Esophagus muscularis mucosa (tissue), 4 donors: ENCODE measurements around the gene NR2F6. TPM values are rescaled to one million over a fixed set of nuclear protein-coding genes. Genes with fewer than 3 reads are reported as not detected.

Source experiments
- DNase-seq: peaks from one replicate; pipeline ENCODE4 v3.0.0-alpha.2; 2017; ENCODE audit errors: extremely low spot score
- H3K27ac ChIP-seq, 4 donors: fragments of 200-600 bp; sonication (generic); replicated peaks in 1 of 4; 1 replicate in 3 of 4; 2 replicates in 1 of 4; pipeline ENCODE4 v1.5.1; 2016 to 2019; ENCODE audit warnings: mild to moderate bottlenecking in 1 of 4
- H3K27me3 ChIP-seq, 4 donors: fragments of 200-600 bp; sonication (generic); one replicate each; pipeline versions ENCODE4 v1.5.1 to v1.6.0; 2016 to 2019
- H3K36me3 ChIP-seq, 4 donors: fragments of 200-600 bp; sonication (generic); one replicate each; pipeline ENCODE4 v1.5.1; 2016 to 2019
- H3K4me1 ChIP-seq, 4 donors: fragments of 200-600 bp; sonication (generic); one replicate each; pipeline ENCODE4 v1.5.1; 2016 to 2019
- H3K4me3 ChIP-seq, 4 donors: fragments of 200-600 bp; sonication (generic); 1 replicate in 2 of 4; 2 replicates in 2 of 4; pipeline ENCODE4 v1.5.1; 2016 to 2019; ENCODE audit warnings: mild to moderate bottlenecking in 4 of 4, moderate library complexity in 1 of 4
- H3K9me3 ChIP-seq, 4 donors: fragments of 200-600 bp; sonication (generic); 1 replicate in 3 of 4; 2 replicates in 1 of 4; pipeline ENCODE4 v1.5.1; 2016 to 2019
- EP300 ChIP-seq: sonication (generic); formaldehyde crosslinking; IDR thresholded peaks from one replicate; pipeline ENCODE4 v1.6.1; 2017; ENCODE audit warnings: antibody characterized with exemption
- POLR2A ChIP-seq: fragments of 450-650 bp; IDR thresholded peaks from one replicate; pipeline ENCODE4 v1.6.1; 2017; ENCODE audit warnings: antibody characterized with exemption, moderate library complexity, mild to moderate bottlenecking, low read depth
- POLR2AphosphoS5 ChIP-seq, 2 donors: sonication (generic); formaldehyde crosslinking; IDR thresholded peaks; one replicate each; pipeline ENCODE4 v1.6.1; 2017; ENCODE audit warnings: antibody characterized with exemption in 2 of 2
- WGBS: methylation state at CpG from one replicate; pipeline ENCODE4 v1.1.5; 2018; 5-methylcytosine and 5-hydroxymethylcytosine counted together
- intact Hi-C: fragments of 100-400 bp; cut with DNase I; formaldehyde crosslinking; loops from one replicate; pipeline ENCODE4 v1.15.1; 2023
- total RNA-seq, 4 donors: library from RNA; depleted of rRNA; stranded (reverse); fragments of >200 nt; gene quantifications; one replicate each; pipeline versions ENCODE4 v1.1.0 to v1.2.1, GENCODE V29; 2016
- TF ChIP-seq, protein P1 (sequence below), 3 experiments: fragments of 200-600 bp in 2 of 3; fragments of 450-650 bp in 1 of 3; sonication (generic) in 2 of 3; IDR thresholded peaks; one replicate each; pipeline ENCODE4 v1.5.1; 2017 to 2019; ENCODE audit warnings: antibody characterized with exemption in 3 of 3, mild to moderate bottlenecking in 2 of 3, moderate library complexity in 1 of 3

NR2F6 gene
- total RNA-seq, 4 donors from 2014 or later, result 38.6 to 88.0 (median 61.2) TPM

DNA sequence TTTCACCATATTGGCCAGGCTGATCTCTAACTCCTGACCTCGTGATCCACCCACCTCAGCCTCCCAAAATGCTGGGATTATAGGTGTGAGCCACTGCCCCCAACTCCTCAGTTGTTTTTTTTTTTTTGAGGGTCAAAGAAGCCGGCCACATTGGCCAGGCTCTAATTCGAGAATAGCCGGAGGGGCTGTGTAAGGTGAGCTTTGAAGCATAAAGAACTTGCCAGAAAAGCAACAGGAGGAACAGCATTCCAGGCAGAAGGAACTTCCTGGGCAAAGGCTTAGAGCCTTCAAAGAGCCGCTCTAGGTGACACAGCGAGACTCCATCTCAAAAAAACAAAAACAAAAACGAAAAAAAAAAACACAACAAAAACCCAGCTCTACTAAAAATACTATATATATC is 20.3 kb upstream of the NR2F6 start:
- Histone ChIP-seq H3K4me1 (peaks cover 12 to 17% (median 14%) of the 10 kb centered on the region in 4 donors), H3K27me3 (no peaks in the 10 kb centered on the region), H3K27ac (peak overlapping the region in 2 of 4 donors; percentile 79 to 84), H3K36me3 (peaks cover 17 to 26% (median 23%) of the 10 kb centered on the region in 4 donors), H3K4me3 (no peak overlapping the region), H3K9me3 (no peaks in the 10 kb centered on the region)
- intact Hi-C loops, result no loop called here
- no peak for TF ChIP-seq POLR2AphosphoS5 (IDR thresholded peaks at IDR 0.05)
- TF ChIP-seq POLR2A, result no peak
- TF ChIP-seq, protein P1, sequence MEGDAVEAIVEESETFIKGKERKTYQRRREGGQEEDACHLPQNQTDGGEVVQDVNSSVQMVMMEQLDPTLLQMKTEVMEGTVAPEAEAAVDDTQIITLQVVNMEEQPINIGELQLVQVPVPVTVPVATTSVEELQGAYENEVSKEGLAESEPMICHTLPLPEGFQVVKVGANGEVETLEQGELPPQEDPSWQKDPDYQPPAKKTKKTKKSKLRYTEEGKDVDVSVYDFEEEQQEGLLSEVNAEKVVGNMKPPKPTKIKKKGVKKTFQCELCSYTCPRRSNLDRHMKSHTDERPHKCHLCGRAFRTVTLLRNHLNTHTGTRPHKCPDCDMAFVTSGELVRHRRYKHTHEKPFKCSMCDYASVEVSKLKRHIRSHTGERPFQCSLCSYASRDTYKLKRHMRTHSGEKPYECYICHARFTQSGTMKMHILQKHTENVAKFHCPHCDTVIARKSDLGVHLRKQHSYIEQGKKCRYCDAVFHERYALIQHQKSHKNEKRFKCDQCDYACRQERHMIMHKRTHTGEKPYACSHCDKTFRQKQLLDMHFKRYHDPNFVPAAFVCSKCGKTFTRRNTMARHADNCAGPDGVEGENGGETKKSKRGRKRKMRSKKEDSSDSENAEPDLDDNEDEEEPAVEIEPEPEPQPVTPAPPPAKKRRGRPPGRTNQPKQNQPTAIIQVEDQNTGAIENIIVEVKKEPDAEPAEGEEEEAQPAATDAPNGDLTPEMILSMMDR (IDR thresholded peaks at IDR 0.05), result no peak
- no peak for TF ChIP-seq EP300
- 92% methylated on average over 7 of the region's 7 CpGs for WGBS
- no peak for DNase-seq

DNA sequence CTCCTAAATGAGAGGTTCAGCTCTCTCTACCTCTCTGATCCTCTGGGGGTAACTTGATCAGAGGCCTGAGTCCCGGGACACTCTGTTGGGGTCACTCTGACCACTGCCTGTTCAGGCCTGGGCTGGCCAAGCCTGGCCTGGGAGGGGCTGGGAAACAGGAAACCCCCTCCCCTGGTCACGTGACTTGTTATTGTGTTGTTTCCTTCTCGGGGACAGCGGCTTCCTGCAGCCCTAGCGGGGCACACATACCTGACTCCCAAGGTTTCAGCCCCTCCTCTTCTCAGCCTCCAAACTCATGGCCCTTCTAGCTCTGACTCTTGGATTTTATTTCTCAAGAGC is 18.9 kb upstream of the NR2F6 start, which contains the start of gene USHBP1:
TSS of gene USHBP1 (minus strand) at position 105 of the 339 bp plus-strand sequence. CDS start 446 bp downstream, outside the sequence.
- no peak for DNase-seq
- Histone ChIP-seq H3K36me3 (peaks cover 4 to 14% (median 11%) of the 10 kb centered on the region in 4 donors), H3K27me3 (no peaks in the 10 kb centered on the region), H3K4me3 (peak within 1 kb of the TSS; percentile 23 to 55 (median 43)), H3K4me1 (peaks cover 12 to 17% (median 14%) of the 10 kb centered on the region in 4 donors), H3K9me3 (peaks cover 0 to 3% (median under 1%) of the 10 kb centered on the region in 4 donors), H3K27ac (peak within 1 kb of the TSS; percentile 42 to 66 (median 54))
- intact Hi-C loops, result no loop called here
- TF ChIP-seq, protein P1 (IDR thresholded peaks at IDR 0.05), result no peak
- TF ChIP-seq POLR2A (no peak), POLR2AphosphoS5 (IDR thresholded peaks at IDR 0.05) (peak; percentile 69 to 76), EP300 (no peak)
- WGBS, result 40% methylated on average over 5 of the region's 5 CpGs

DNA sequence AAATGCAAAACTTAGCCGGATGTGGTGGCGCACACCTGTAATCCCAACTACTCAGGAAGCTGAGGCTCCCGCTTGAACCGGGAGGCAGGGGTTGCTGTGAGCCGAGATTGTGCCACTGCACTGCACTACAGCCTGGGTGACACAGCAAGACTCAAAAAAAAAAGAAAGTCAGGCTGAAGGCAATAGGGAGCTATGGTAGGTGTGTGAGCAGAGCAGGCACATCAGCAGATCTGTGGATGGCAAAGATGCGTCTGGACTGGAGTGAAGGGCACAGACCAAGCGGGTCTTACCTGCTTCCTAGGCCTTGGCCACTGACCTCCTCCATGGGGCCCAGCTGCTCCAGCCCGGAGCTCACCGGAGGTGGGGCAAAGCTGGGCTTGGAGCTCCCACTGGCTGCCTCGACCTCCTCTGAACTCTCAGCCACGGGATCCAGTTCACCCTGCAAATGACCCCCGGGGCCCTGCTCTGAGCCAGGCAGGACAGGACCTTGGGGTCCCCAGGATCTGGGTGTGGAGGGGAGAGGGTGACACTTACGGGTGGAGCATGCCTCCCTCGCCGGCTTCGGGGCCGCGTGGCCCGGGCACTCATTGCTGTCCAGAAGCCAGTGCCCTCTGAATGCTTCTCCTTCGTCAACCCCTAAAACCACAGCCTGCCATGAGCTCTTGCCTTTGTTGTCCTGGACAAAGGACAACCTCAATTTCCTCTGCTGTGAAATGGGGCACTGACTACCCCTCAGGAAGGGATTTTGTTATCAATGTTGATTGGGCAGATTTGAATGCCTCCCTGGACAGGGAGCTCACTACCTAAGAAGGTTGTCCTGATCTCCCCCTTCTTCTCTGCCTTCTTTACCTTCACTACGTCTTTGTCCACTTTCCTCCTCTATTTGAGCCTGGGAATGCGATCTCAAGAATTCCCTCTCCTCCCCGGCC is 18.3 kb upstream of the NR2F6 start:
- peak overlapping the region; percentile 42 to 63 (median 54) for H3K27ac ChIP-seq

DNA sequence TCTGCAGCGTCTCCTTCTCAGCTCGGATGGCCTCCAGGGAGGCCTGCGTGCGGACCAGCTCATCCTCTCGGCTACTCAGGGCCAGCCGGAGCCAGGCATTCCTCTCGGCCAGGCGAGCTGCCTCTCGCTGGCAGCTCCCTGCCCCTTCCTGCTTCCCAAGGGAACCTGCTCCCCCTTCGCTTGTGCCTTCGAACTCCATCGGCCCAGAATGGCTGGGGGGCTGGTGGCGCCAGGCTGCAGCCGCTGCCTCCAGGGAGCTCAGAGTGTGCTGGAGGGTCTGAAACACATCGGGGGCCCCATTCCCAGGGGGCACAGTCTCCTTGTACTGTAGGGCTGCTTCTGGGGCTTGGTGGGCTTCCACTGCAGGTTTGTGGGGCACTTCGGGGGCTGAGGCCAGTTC is 16.8 kb upstream of the NR2F6 start:
- H3K27me3 ChIP-seq, result no peaks in the 10 kb centered on the region
- WGBS, result 73% methylated on average over 14 of the region's 16 CpGs
- intact Hi-C loops, result no loop called here
- DNase-seq, result no peak
- peaks cover 0 to 10% (median 2%) of the 10 kb centered on the region in 4 donors for H3K9me3 ChIP-seq
- TF ChIP-seq, protein P1 (IDR thresholded peaks at IDR 0.05), result no peak
- TF ChIP-seq EP300 (no peak), POLR2A (no peak), POLR2AphosphoS5 (IDR thresholded peaks at IDR 0.05) (no peak)
- no peak overlapping the region for H3K27ac ChIP-seq
- H3K36me3 ChIP-seq, result peaks cover 0 to 26% (median 3%) of the 10 kb centered on the region in 4 donors
- H3K4me3 ChIP-seq, result peak overlapping the region; percentile 12 to 55 (median 20)
- peaks cover under 1 to 3% (median under 1%) of the 10 kb centered on the region in 4 donors for H3K4me1 ChIP-seq

More for the DNA sequence above, 18.3 kb upstream of the NR2F6 start:
- WGBS, result 82% methylated on average over 15 of the region's 23 CpGs
- Histone ChIP-seq H3K27me3 (no peaks in the 10 kb centered on the region), H3K4me3 (peak overlapping the region; percentile 23 to 55 (median 43)), H3K36me3 (peaks cover 0 to 14% (median 7%) of the 10 kb centered on the region in 4 donors), H3K9me3 (peaks cover 0 to 10% (median 2%) of the 10 kb centered on the region in 4 donors), H3K4me1 (peaks cover 12 to 15% (median 14%) of the 10 kb centered on the region in 4 donors)
- intact Hi-C loops, result no loop called here
- TF ChIP-seq POLR2A, result no peak
- no peak for TF ChIP-seq POLR2AphosphoS5 (IDR thresholded peaks at IDR 0.05)
- TF ChIP-seq, protein P1 (IDR thresholded peaks at IDR 0.05), result no peak
- TF ChIP-seq EP300, result no peak
- no peak for DNase-seq
